NCI-H2081 (cell line): ENCODE data around the gene KRTAP4-7.
"Not testable (repeated sequence)": the region's sequence is repeated elsewhere in the genome, so short reads cannot be mapped to it uniquely, and the experiment has no call there.

ENCODE experiments used
- DNase-seq, 2 experiments: peaks; one replicate each; lab custom pipeline; 2025; lab: John Stamatoyannopoulos, UW

KRTAP4-7 gene

GRCh38 chr17:41065016-41065689 lies 18.8 kb upstream of the KRTAP4-7 start:
- not testable (repeated sequence) for DNase-seq

- DNase-seq, result no peak
Observed at GRCh38 chr17:41065829-41066624, 17.9 kb upstream of the KRTAP4-7 start, which contains the start of gene KRTAP2-4. KRTAP2-4 (minus strand) TSS chr17:41065879; CDS start chr17:41065845, 34 bp downstream.

- DNase-seq, result no peak
Observed at GRCh38 chr17:41067281-41067680, 16.7 kb upstream of the KRTAP4-7 start.

- DNase-seq, result no peak
Observed at GRCh38 chr17:41069031-41069430, 14.9 kb upstream of the KRTAP4-7 start.

- DNase-seq, result peak in 1 of 2 experiments; percentile 14
Observed at GRCh38 chr17:41071606-41072360, 12.2 kb upstream of the KRTAP4-7 start.

GRCh38 chr17:41073676-41074075 lies 10.3 kb upstream of the KRTAP4-7 start:
- no peak for DNase-seq

GRCh38 chr17:41076788-41077187 lies 7.2 kb upstream of the KRTAP4-7 start:
- no peak for DNase-seq

GRCh38 chr17:41082626-41083025 lies 1.3 kb upstream of the KRTAP4-7 start:
- no peak for DNase-seq

GRCh38 chr17:41083427-41083826 lies 523 bp upstream of the KRTAP4-7 start:
- DNase-seq, result not testable (repeated sequence)

GRCh38 chr17:41088760-41089352 lies 4.9 kb downstream of the KRTAP4-7 start:
- DNase-seq, result not testable (repeated sequence)

- no peak for DNase-seq
Observed at GRCh38 chr17:41096055-41096454, 12.1 kb downstream of the KRTAP4-7 start.

GRCh38 chr17:41098042-41098441 lies 14.1 kb downstream of the KRTAP4-7 start, which contains the start of gene KRTAP4-8:
KRTAP4-8 (minus strand) TSS chr17:41098142; CDS start chr17:41098084, 58 bp downstream.
- DNase-seq, result no peak

- DNase-seq, result no peak
Observed at GRCh38 chr17:41098481-41098880, 14.5 kb downstream of the KRTAP4-7 start.

GRCh38 chr17:41099682-41100480 lies 15.9 kb downstream of the KRTAP4-7 start:
- DNase-seq, result not testable (repeated sequence)

- no peak for DNase-seq
Observed at GRCh38 chr17:41101586-41102259, 17.8 kb downstream of the KRTAP4-7 start, which contains the start of gene KRTAP4-16. KRTAP4-16 (minus strand) TSS chr17:41102209; CDS start chr17:41102209, 0 bp downstream.

- no peak for DNase-seq
Observed at GRCh38 chr17:41103896-41104295, 19.9 kb downstream of the KRTAP4-7 start.

- not testable (repeated sequence) for DNase-seq
Observed at GRCh38 chr17:41104386-41105038, 20.6 kb downstream of the KRTAP4-7 start.

GRCh38 chr17:41105347-41105746 lies 21.4 kb downstream of the KRTAP4-7 start, which contains the start of gene KRTAP4-9:
KRTAP4-9 (plus strand) TSS chr17:41105389; CDS start chr17:41105389, 0 bp downstream.
- DNase-seq, result not testable (repeated sequence)

GRCh38 chr17:41107941-41108450 lies 24.0 kb downstream of the KRTAP4-7 start:
- no peak for DNase-seq
